Measurements from ENCODE around the gene METTL6. TPM values are rescaled to one million over a fixed set of nuclear protein-coding genes. Genes with fewer than 3 reads are reported as not detected.
A peak's percentile ranks its signal among the peaks of the same experiment; 100 is the strongest.

Gene METTL6, protein sequence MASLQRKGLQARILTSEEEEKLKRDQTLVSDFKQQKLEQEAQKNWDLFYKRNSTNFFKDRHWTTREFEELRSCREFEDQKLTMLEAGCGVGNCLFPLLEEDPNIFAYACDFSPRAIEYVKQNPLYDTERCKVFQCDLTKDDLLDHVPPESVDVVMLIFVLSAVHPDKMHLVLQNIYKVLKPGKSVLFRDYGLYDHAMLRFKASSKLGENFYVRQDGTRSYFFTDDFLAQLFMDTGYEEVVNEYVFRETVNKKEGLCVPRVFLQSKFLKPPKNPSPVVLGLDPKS
- 10 to 100 TPM; 15.6 to 16.9 TPM for total RNA-seq
- 10 to 100 TPM; 14.8 to 22.2 (median 18.3) TPM for polyA plus RNA-seq
- 11.3 to 27.5 (median 20.9) reads per million in 6 experiments for total RNA-seq

DNA sequence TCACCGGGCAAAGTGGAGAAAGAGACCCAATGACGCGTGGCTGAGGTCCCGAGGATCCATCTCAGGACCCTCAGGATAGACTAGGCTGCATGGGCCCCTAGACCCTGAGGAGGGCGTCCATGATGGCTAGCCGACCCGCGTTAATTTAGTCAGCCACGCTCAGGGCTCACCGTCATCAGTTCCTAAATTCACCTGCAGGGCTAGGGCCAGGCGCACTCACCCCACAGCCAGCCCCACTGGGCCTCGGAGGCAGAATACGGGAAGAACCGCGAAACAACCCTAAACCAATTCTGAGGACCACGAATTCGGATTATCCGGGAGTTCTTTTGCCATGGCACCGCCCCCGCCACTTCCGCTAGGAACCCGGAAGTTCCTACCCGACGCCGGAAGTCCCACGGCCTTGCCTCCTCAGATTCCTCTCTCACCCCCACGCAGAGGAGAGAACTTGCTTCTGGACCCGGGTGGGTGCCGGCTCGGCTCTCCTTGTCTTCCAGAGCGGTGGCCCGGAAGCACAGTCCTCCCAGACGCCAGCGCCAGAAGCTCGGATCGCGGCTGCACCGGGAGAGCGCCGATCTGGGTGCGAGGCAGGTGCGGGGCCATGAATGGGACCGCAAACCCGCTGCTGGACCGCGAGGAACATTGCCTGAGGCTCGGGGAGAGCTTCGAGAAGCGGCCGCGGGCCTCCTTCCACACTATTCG is at the start of gene METTL6, which contains the start of gene EAF1:
METTL6 (minus strand) TSS at position 363 of the 699 bp plus-strand sequence. CDS start 1,033 bp downstream, outside the sequence.
EAF1 (plus strand) TSS at position 417 of the 699 bp plus-strand sequence; CDS start at position 599, 182 bp downstream.
- DNase-seq (peak; percentile 72 to 91 (median 81)), ATAC-seq (peak; percentile 91)
- Mint-ChIP-seq H3K36me3 (peaks cover 0 to 47% (median 3%) of the 10 kb centered on the region in 3 donors), H3K27me3 (no peaks in the 10 kb centered on the region), H3K27ac (peak within 1 kb of the TSS; percentile 90 to 99 (median 96)), H3K4me1 (peaks cover 34 to 71% (median 63%) of the 10 kb centered on the region in 4 donors), H3K9me3 (no peaks in the 10 kb centered on the region), H3K4me3 (peak within 1 kb of the TSS; percentile 87 to 99 (median 98))
- POLR2A ChIA-PET: interaction anchor here (0.7 to 1.3 kb wide), 3 partner anchors 16 to 1709 kb away, joined by 3 to 5 read pairs (median 3); partner anchors contain the start of gene CAPN7

DNA sequence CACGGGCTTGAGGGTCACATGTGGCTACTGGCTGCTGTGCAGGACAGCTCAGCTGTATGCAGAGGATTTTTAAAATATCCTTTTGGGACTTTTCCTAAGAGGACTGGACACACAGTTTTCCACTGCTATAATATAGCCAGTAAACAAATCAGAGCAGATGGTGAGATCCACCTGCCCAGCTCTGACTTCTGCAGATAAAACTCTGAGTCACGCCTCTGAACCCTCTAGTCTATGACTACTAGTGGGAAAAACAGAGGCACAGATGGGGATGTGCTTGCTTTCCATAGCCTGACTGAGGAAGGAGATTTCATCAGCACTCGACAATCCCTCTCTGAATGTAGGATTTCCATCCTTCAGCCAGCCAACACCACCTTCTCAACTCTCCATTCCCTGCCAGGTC is 49.0 kb upstream of the METTL6 start:
- no peak for DNase-seq
- peaks cover 0 to 2% (median 2%) of the 10 kb centered on the region in 3 donors for H3K36me3 Mint-ChIP-seq
- H3K27me3 Mint-ChIP-seq: no peaks in the 10 kb centered on the region
- peaks cover 0 to under 1% (median 0%) of the 10 kb centered on the region in 9 donors for H3K9me3 Mint-ChIP-seq
- ATAC-seq: no peak
- H3K27ac Mint-ChIP-seq: no peak overlapping the region
- POLR2A ChIA-PET: no interaction called here
- no peak overlapping the region for H3K4me3 Mint-ChIP-seq
- no peaks in the 10 kb centered on the region for H3K4me1 Mint-ChIP-seq

DNA sequence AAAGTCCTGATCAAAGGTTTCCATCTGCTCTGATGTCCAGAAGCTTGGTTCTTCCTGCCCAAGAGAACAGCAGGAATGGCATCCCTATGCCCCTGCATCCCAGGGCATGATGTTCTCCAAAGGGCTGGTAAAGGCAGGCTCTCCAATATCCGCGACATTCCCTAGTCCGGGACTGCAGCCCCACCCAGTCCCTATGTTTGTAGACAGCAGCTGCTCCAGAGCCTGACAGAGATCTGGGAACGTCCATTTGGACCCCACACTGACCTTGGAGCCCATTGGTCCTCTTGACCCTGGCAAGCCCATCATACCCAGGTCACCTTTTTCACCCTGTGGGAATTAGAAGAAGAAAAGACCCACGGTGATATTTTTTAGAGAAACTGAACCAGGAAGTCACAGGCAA is 47.8 kb upstream of the METTL6 start:
- DNase-seq (no peak), ATAC-seq (no peak)
- Mint-ChIP-seq H3K36me3 (peaks cover 0 to 2% (median 2%) of the 10 kb centered on the region in 3 donors), H3K4me1 (no peaks in the 10 kb centered on the region), H3K4me3 (no peak overlapping the region), H3K9me3 (no peaks in the 10 kb centered on the region), H3K27ac (no peak overlapping the region), H3K27me3 (no peaks in the 10 kb centered on the region)
- POLR2A ChIA-PET: no interaction called here

DNA sequence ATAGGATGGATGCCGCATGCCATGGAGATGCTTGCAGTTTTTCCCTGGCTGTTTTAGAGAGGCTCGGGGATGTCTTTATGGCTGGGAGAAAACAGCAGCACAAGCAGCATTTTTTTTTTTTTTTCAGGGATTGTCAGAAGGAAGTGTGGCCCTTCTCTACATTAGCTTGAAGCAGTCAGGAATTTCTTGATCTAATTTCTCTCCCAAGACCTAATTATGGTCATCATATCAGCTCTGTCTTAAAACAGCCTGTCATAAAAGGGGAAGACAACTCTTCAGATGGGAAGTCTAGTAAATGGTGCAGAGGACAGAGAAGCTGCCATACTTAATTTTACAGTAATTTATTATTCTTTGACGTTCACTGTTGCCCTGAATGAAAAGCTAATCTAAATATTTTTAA is 44.5 kb upstream of the METTL6 start:
- Mint-ChIP-seq H3K27me3 (no peaks in the 10 kb centered on the region), H3K4me1 (peaks cover 0 to 12% (median 3%) of the 10 kb centered on the region in 4 donors), H3K9me3 (no peaks in the 10 kb centered on the region), H3K4me3 (no peak overlapping the region), H3K36me3 (peaks cover 0 to 2% (median 2%) of the 10 kb centered on the region in 3 donors), H3K27ac (no peak overlapping the region)
- ATAC-seq (no peak), DNase-seq (no peak)
- POLR2A ChIA-PET: no interaction called here

DNA sequence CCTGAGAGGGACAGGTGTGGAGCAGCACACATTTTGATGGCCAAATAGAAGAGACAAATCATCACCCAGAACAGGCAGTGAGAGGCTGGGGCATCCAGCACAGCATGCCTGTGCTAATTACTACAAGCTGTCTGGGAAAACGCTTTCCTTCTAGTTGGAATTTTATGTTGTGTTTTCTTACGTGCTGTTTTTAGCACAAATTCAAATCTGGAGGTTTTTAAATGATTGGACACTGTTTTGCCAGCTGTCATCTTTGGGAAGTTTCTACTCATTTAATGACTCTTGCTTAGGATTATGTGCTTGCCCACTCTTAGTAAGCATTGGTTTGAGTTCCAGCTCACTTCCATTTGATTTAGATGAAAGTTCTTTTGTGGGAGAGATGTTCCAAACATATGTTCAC is 43.5 kb upstream of the METTL6 start:
- no peaks in the 10 kb centered on the region for H3K27me3 Mint-ChIP-seq
- DNase-seq: no peak
- ATAC-seq: no peak
- H3K4me3 Mint-ChIP-seq: no peak overlapping the region
- peaks cover 0 to 2% (median 2%) of the 10 kb centered on the region in 3 donors for H3K36me3 Mint-ChIP-seq
- POLR2A ChIA-PET: no interaction called here
- H3K27ac Mint-ChIP-seq: no peak overlapping the region
- H3K4me1 Mint-ChIP-seq: peaks cover 0 to 15% (median 4%) of the 10 kb centered on the region in 4 donors
- no peaks in the 10 kb centered on the region for H3K9me3 Mint-ChIP-seq

DNA sequence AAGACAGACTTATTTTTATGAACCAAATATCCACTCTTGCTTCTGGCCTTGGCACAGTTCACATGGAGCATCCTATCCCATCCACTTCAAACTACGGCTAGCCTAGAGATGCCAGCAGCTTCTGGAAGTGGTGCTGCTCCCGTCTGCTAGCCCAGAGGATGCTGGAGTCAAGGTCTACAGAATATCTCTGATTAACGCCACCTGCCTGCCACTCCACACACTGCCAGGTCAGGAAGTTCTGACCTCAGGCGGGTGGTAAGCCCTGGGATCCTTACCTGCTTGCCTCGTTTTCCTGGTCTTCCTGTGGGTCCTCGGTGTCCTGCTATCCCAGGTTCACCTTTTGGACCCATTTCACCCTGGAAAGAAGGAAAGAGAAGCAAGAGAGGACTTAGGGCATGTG is 42.9 kb upstream of the METTL6 start:
- POLR2A ChIA-PET: no interaction called here
- Mint-ChIP-seq H3K27ac (no peak overlapping the region), H3K4me1 (peaks cover 0 to 15% (median 4%) of the 10 kb centered on the region in 4 donors), H3K9me3 (no peaks in the 10 kb centered on the region), H3K36me3 (peaks cover 0 to 2% (median 2%) of the 10 kb centered on the region in 3 donors), H3K27me3 (no peaks in the 10 kb centered on the region), H3K4me3 (no peak overlapping the region)
- DNase-seq (no peak), ATAC-seq (no peak)

DNA sequence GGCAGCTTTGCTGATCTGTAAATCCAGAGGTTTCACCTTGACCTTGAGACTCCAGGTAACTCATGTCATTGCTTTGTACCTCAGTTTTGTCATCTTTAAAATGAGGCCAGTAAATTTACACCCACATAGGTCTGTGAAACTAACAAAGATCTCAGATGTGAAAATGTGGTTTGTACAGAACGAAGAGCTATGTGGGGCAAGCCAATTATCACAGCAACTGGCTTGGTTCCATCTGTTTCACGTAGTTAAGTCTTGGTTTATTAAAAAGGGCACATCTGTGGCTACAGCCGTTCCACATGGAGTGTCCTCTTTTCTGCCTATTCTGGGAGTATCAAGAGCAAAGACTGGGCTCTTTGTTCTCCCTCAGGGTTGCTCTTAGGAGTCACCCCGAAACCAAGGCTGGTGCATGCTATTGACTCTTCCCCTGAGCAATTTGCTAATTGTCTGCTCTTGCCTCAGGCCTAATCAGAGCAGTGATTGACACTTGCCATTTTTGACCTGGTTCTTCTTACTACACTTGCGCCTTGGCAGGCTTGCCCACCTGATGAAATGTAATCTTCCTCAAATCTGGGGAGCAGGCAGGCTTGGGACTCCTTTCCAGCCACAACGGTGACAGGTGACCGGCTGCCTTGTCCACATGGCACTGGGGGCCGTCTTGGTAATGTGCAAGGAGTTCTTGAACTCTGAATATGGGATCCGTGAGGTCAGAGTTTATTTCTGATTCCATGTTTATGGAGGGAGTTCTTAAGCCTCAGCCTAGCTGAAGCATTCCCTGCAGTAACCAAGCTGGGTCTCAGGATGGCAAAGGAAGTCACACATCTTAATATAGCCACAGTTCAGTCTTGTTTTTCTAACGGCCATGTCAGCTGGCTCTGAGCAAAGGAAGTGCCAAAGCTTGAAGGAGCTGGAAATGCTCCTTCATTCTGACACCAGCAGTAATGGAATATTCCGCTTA is 40.2 kb upstream of the METTL6 start:
- Mint-ChIP-seq H3K4me3 (peak overlapping the region in 1 of 10 donors; percentile 4), H3K36me3 (peaks cover 0 to 2% (median 0%) of the 10 kb centered on the region in 3 donors), H3K4me1 (peaks cover 1 to 17% (median 5%) of the 10 kb centered on the region in 4 donors), H3K9me3 (no peaks in the 10 kb centered on the region), H3K27me3 (no peaks in the 10 kb centered on the region), H3K27ac (peak overlapping the region in 2 of 10 donors; percentile 52 to 84)
- DNase-seq (no peak), ATAC-seq (no peak)
- POLR2A ChIA-PET: no interaction called here

DNA sequence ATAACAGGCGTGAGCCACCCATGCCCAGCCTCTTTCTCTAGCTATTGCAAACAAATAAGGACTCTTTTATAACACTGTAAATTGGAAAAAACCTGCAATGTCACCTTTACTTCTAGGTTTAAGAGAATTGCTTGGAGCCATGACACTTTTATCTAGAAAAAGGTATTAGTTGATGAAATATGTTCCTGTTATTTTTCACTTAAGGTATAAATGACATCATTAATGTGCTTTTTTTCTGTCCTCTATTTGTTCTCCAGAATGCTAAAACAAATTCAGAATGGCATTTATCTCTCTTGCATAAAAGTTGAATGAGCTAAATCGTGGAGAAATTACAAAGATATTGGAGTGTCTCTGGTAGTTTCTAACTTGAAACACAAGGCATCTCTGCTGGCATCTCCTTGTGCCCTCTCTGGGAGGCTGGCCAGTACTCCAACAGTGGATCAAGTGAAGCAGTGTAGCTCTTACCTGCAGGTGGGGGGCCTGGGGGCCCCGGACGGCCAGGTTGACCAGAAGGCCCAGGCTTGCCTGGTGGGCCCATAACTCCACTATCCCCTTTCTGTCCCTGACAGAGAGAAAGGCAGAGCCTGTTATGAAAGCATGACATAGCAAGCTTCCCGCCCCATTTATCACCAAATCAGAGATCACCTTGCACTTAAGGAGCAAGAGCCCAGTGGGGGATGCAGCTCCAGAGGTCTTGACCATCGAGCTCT is 38.7 kb upstream of the METTL6 start:
- no peak for DNase-seq
- H3K27me3 Mint-ChIP-seq: no peaks in the 10 kb centered on the region
- no peak overlapping the region for H3K27ac Mint-ChIP-seq
- H3K4me1 Mint-ChIP-seq: peaks cover 13 to 28% (median 13%) of the 10 kb centered on the region in 4 donors
- POLR2A ChIA-PET: no interaction called here
- peaks cover 0 to 2% (median 0%) of the 10 kb centered on the region in 3 donors for H3K36me3 Mint-ChIP-seq
- no peak for ATAC-seq
- no peak overlapping the region for H3K4me3 Mint-ChIP-seq
- H3K9me3 Mint-ChIP-seq: no peaks in the 10 kb centered on the region

DNA sequence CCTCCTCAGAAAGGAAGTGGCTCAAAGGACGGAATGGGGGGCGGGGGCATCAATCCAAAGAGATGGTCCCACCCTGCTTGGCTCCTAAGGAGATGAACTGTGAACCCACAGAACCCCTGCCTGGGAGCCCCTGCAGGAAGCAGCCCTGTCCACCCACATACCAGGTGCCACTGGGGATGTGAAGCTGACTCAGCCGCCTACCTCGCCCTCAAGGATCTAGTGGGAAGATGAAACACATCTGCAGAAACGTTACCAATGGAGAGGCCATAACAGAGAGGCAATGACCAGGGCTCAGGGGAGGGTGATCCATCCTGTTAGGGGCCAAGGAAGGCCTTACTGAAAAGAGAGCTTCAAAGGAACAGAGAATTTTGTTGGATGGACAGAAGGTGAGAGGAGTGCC is 35.1 kb upstream of the METTL6 start:
- no peak for DNase-seq
- Mint-ChIP-seq H3K27ac (peak overlapping the region in 2 of 10 donors; percentile 12 to 22), H3K9me3 (peaks cover 0 to 4% (median 0%) of the 10 kb centered on the region in 9 donors), H3K4me1 (peaks cover 12 to 32% (median 18%) of the 10 kb centered on the region in 4 donors), H3K36me3 (peaks cover 0 to 6% (median 5%) of the 10 kb centered on the region in 3 donors), H3K4me3 (no peak overlapping the region), H3K27me3 (no peaks in the 10 kb centered on the region)
- POLR2A ChIA-PET: no interaction called here
- no peak for ATAC-seq

DNA sequence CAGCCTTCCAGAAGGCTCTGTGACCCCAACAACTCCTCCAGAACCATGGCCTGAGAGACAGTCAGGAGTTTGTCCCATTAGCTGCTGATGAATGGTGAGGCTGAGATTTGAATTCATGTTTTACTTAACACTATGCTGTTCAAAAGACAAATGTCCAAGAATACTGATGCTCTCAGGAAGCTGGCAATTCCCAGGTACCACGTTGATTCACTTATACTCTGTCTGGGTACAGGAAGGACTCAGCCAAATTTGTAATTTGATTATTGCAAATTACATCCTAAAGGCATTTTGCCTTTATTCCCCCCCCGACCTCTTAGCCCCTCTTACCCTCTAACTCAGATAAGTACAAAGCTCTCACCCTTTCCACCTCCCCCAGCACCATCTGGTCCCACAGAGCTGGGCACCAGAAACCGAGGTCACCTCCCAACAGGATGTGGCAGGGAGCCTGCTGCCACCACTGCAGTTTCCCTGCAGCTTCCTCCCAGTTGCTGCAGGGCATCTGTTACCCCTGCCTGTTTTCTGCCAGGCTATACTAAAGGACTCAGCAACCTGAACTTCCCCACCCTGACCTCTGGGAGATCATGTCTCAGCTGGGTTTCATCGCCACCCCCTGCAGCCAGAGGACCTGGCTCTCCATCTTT is 33.7 kb upstream of the METTL6 start:
- POLR2A ChIA-PET: no interaction called here
- ATAC-seq: peak in 1 of 2 donors; percentile 38
- Mint-ChIP-seq H3K27ac (peak overlapping the region in 4 of 10 donors; percentile 19 to 81 (median 42)), H3K4me1 (peaks cover 11 to 24% (median 18%) of the 10 kb centered on the region in 4 donors), H3K4me3 (peak overlapping the region in 2 of 10 donors; percentile 42 to 52), H3K9me3 (peaks cover 0 to 4% (median 0%) of the 10 kb centered on the region in 9 donors), H3K36me3 (peaks cover 0 to 6% (median 5%) of the 10 kb centered on the region in 3 donors), H3K27me3 (no peaks in the 10 kb centered on the region)
- no peak for DNase-seq

DNA sequence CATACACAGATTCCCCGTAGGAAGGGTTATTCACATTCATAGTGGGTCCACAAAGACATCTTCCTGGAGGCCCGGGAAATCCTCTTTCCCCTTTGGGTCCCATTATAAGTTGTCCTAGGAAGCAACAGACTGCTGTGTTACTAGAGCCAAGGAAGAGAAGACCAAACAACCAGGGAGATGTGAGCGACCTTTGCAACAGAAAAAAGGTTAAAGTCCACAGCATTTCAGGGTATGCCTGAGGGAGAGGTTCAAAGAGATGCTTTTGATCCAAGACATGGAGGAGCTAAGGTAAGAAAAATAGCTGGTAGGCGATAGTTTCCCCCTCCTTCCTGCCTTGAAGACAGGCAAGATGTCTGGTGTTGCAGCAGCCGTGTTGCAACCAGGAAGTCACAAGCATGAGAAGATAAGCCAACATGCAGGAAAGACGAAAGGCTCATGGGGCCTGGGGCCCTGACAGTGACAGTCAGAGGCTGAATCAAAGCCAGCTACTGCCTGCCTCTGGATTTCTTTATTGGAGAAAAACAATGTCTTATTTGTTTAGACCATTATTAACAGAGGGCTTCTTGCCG is 31.0 kb upstream of the METTL6 start:
- POLR2A ChIA-PET: no interaction called here
- Mint-ChIP-seq H3K27me3 (no peaks in the 10 kb centered on the region), H3K4me1 (peaks cover 11 to 24% (median 18%) of the 10 kb centered on the region in 4 donors), H3K4me3 (no peak overlapping the region), H3K9me3 (peaks cover 0 to 4% (median 0%) of the 10 kb centered on the region in 9 donors), H3K36me3 (peaks cover 0 to 5% (median 5%) of the 10 kb centered on the region in 3 donors), H3K27ac (peak overlapping the region in 1 of 10 donors; percentile 1)
- DNase-seq (no peak), ATAC-seq (no peak)

Data from naive thymus-derived CD8-positive, alpha-beta T cell (primary cell).